Endothelial cell of umbilical vein (primary cell): ENCODE data around the gene OR2G6.
"Not testable (repeated sequence)": the region's sequence is repeated elsewhere in the genome, so short reads cannot be mapped to it uniquely, and the experiment has no call there.

Experiments
- CTCF ChIP-seq, 2 donors: IDR thresholded peaks; 1 replicate in 1 of 2; 2 replicates in 1 of 2; pipeline ENCODE4 v1.5.1; 2011; ENCODE audit warnings: low read length in 2 of 2, mild to moderate bottlenecking in 2 of 2, moderate library complexity in 2 of 2, control low read depth in 1 of 2, inconsistent platforms in 1 of 2, low read depth in 1 of 2; ENCODE audit not compliant: insufficient read depth in 1 of 2; ENCODE audit errors: extremely low read depth in 1 of 2
- EZH2 ChIP-seq: IDR thresholded peaks from 2 replicates; pipeline ENCODE4 v1.6.1; 2012; ENCODE audit warnings: borderline replicate concordance, low read depth, mild to moderate bottlenecking, moderate library complexity, low read length, inconsistent platforms; ENCODE audit not compliant: severe bottlenecking
- FOS ChIP-seq: IDR thresholded peaks from 2 replicates; pipeline ENCODE4 v1.6.1; 2011; ENCODE audit warnings: mild to moderate bottlenecking, low read length, moderate library complexity, borderline replicate concordance; ENCODE audit not compliant: insufficient read depth
- MAX ChIP-seq: IDR thresholded peaks from 2 replicates; pipeline ENCODE4 v1.6.1; 2011; ENCODE audit not compliant: insufficient read depth, insufficient read length
- MYC ChIP-seq: IDR thresholded peaks from one replicate; pipeline ENCODE4 v1.6.1; 2011; ENCODE audit warnings: mild to moderate bottlenecking, low read depth, low read length
- POLR2AphosphoS5 ChIP-seq: IDR thresholded peaks from 2 replicates; pipeline ENCODE4 v1.6.1; 2012; ENCODE audit warnings: low read depth, mild to moderate bottlenecking, control low read depth, low read length, moderate library complexity; ENCODE audit not compliant: insufficient read depth

- not testable (repeated sequence) for TF ChIP-seq EZH2; CTCF (IDR thresholded peaks at IDR 0.05; ENCODE audit: extremely low read depth in 1 of 2, insufficient read depth in 1 of 2, low read depth in 1 of 2, low read length in 2 of 2); MYC; MAX; POLR2AphosphoS5; FOS
Observed at GRCh38 chr1:248569049-248569448, 61.2 kb downstream of the OR2G6 start.
